Measurements from ENCODE around the gene SAT2. TPM values are rescaled to one million over a fixed set of nuclear protein-coding genes. Genes with fewer than 3 reads are reported as not detected.

SAT2 gene
- total and polyA plus RNA-seq, 2 of the 13 experiments (the other 11 are each of a cell fraction or from before 2014, with no cell fraction given): 37.6 to 93.7 TPM

GRCh38 chr17:7627250-7628121, at the start of gene SAT2 (continued):
- TF ChIP-seq ZNF660 (CRISPR knock-in tag; IDR thresholded peaks at IDR 0.05; ENCODE audit: borderline replicate concordance, low read depth) (no peak), GZF1 (CRISPR knock-in tag; IDR thresholded peaks at IDR 0.05) (no peak), UBTF (CRISPR knock-in tag; IDR thresholded peaks at IDR 0.05) (peak; percentile 64; the same call in 1 of the 2 replicates), ZNF224 (CRISPR knock-in tag; IDR thresholded peaks at IDR 0.05) (no peak), REPIN1 (CRISPR knock-in tag; IDR thresholded peaks at IDR 0.05; ENCODE audit: borderline replicate concordance, low read depth) (no peak), JUNB (CRISPR knock-in tag; IDR thresholded peaks at IDR 0.05; ENCODE audit: borderline replicate concordance) (no peak), PHB2 (IDR thresholded peaks at IDR 0.05; ENCODE audit: partially characterized antibody) (no peak), ATF1 (CRISPR knock-in tag; IDR thresholded peaks at IDR 0.05) (no peak), ZNF674 (CRISPR knock-in tag; IDR thresholded peaks at IDR 0.05; ENCODE audit: low read depth) (no peak), ZC3H13 (CRISPR knock-in tag; IDR thresholded peaks at IDR 0.05) (no peak), ZNF33B (CRISPR knock-in tag; IDR thresholded peaks at IDR 0.05) (no peak), PLRG1 (conservative IDR thresholded peaks at IDR 0.05) (no peak), NCOR1 (IDR thresholded peaks at IDR 0.05; ENCODE audit: borderline replicate concordance, low read length) (peak; percentile 40; the same call in 1 of the 2 replicates), ZZZ3 (CRISPR knock-in tag; IDR thresholded peaks at IDR 0.05; ENCODE audit: borderline replicate concordance) (no peak), ZSCAN29 (CRISPR knock-in tag; conservative IDR thresholded peaks at IDR 0.05) (0 out of 2 replicates have a peak, but pooled peaks have one; percentile 52)
- TF ChIP-seq, protein P1, sequence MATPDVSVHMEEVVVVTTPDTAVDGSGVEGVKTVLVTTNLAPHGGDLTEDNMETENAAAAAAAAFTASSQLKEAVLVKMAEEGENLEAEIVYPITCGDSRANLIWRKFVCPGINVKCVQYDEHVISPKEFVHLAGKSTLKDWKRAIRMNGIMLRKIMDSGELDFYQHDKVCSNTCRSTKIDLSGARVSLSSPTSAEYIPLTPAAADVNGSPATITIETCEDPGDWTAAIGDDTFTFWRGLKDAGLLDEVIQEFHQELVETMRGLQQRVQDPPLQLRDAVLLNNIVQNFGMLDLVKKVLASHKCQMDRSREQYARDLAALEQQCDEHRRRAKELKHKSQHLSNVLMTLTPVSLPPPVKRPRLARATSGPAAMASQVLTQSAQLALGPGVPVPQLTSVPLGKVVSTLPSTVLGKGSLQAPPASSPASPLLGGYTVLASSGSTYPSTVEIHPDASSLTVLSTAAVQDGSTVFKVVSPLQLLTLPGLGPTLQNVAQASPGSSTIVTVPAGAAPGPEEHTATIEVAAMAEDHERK (CRISPR knock-in tag; IDR thresholded peaks at IDR 0.05; ENCODE audit: low read depth): no peak
- TF ChIP-seq, protein P2, sequence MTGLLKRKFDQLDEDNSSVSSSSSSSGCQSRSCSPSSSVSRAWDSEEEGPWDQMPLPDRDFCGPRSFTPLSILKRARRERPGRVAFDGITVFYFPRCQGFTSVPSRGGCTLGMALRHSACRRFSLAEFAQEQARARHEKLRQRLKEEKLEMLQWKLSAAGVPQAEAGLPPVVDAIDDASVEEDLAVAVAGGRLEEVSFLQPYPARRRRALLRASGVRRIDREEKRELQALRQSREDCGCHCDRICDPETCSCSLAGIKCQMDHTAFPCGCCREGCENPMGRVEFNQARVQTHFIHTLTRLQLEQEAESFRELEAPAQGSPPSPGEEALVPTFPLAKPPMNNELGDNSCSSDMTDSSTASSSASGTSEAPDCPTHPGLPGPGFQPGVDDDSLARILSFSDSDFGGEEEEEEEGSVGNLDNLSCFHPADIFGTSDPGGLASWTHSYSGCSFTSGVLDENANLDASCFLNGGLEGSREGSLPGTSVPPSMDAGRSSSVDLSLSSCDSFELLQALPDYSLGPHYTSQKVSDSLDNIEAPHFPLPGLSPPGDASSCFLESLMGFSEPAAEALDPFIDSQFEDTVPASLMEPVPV (CRISPR knock-in tag; IDR thresholded peaks at IDR 0.05): no peak
- TF ChIP-seq, protein P3, sequence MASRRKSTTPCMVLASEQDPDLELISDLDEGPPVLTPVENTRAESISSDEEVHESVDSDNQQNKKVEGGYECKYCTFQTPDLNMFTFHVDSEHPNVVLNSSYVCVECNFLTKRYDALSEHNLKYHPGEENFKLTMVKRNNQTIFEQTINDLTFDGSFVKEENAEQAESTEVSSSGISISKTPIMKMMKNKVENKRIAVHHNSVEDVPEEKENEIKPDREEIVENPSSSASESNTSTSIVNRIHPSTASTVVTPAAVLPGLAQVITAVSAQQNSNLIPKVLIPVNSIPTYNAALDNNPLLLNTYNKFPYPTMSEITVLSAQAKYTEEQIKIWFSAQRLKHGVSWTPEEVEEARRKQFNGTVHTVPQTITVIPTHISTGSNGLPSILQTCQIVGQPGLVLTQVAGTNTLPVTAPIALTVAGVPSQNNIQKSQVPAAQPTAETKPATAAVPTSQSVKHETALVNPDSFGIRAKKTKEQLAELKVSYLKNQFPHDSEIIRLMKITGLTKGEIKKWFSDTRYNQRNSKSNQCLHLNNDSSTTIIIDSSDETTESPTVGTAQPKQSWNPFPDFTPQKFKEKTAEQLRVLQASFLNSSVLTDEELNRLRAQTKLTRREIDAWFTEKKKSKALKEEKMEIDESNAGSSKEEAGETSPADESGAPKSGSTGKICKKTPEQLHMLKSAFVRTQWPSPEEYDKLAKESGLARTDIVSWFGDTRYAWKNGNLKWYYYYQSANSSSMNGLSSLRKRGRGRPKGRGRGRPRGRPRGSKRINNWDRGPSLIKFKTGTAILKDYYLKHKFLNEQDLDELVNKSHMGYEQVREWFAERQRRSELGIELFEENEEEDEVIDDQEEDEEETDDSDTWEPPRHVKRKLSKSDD (CRISPR knock-in tag; IDR thresholded peaks at IDR 0.05; ENCODE audit: low read depth): peak; percentile 38; the same call in 1 of the 2 replicates
- TF ChIP-seq, protein P4, sequence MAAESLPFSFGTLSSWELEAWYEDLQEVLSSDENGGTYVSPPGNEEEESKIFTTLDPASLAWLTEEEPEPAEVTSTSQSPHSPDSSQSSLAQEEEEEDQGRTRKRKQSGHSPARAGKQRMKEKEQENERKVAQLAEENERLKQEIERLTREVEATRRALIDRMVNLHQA (CRISPR knock-in tag; IDR thresholded peaks at IDR 0.05): no peak

All from HepG2 (cell line).